H1 (cell line): ENCODE measurements around the gene CTCF. TPM values are rescaled to one million over a fixed set of nuclear protein-coding genes. Genes with fewer than 3 reads are reported as not detected.

Experiments used
- BCL11A ChIP-seq, 2 experiments: IDR thresholded peaks; one replicate each; pipeline ENCODE4 v1.6.1; 2011; ENCODE audit warnings: low read depth in 2 of 2, low read length in 2 of 2, mild to moderate bottlenecking in 2 of 2
- KDM1A ChIP-seq: fragments of 200-600, 300-600 bp; sonication (generic); IDR thresholded peaks from 2 replicates; pipeline ENCODE4 v1.7.1; 2016; ENCODE audit warnings: mild to moderate bottlenecking, low read length, borderline replicate concordance
- SIRT6 ChIP-seq: IDR thresholded peaks from one replicate; pipeline ENCODE4 v1.7.1; 2012; ENCODE audit warnings: low read length, inconsistent platforms
- ZNF274 ChIP-seq: IDR thresholded peaks from 2 replicates; pipeline ENCODE4 v1.7.0; 2012; ENCODE audit warnings: low read length, borderline replicate concordance; ENCODE audit errors: extremely low read depth
- polyA plus RNA-seq, 7 experiments: library from polyadenylated mRNA; depleted of rRNA in 3 of 7; stranded (reverse) in 5 of 7; unstranded in 2 of 7; fragments of >200 nt in 5 of 7; fragments of 200-250 nt in 2 of 7; gene quantifications; 1 replicate in 5 of 7; 2 replicates in 1 of 7; 4 replicates in 1 of 7; pipeline versions ENCODE4 v1.2.1 to v1.2.3, GENCODE V29; 2011 to 2013; ENCODE audit warnings: missing spikeins in 2 of 7, mixed read lengths in 2 of 7
- total RNA-seq: library from RNA; stranded (reverse); fragmentation: NEBNext Ultra II Directional; extraction: Animal tissue kit (Norgen Biotek cat#: 25700); gene quantifications from 2 replicates; pipeline ENCODE4 v1.2.1, GENCODE V29; 2021
- TF ChIP-seq, protein P1 (sequence below), 3 experiments: IDR thresholded peaks; 1 replicate in 2 of 3; 2 replicates in 1 of 3; pipeline versions ENCODE4 v1.5.1 to v1.6.1; 2011; ENCODE audit warnings: low read length in 3 of 3, mild to moderate bottlenecking in 3 of 3, inconsistent platforms in 2 of 3, low read depth in 1 of 3, moderate library complexity in 1 of 3; ENCODE audit not compliant: insufficient read depth in 1 of 3; ENCODE audit errors: control extremely low read depth in 1 of 3

CTCF gene
- total and polyA plus RNA-seq, 2 of the 8 experiments (the other 6 are each of a cell fraction or from before 2014, with no cell fraction given): 32.4 to 66.0 TPM

DNA sequence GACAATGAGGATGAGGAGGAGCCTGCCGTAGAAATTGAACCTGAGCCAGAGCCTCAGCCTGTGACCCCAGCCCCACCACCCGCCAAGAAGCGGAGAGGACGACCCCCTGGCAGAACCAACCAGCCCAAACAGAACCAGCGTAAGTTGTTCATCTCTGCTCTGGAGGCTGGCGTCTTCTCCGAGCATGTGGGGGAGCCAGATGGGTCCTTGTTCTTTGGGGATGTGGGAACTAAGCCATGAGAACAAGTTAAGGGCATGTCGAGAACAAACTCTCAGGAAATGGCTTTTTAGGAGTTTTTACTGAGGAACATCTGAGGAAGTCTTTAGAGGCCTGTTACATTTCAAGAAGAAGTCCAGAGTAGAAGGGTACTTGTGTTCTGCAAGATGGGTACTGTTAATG lies 74.4 kb downstream of the CTCF start (continued):
- TF ChIP-seq, protein P1, sequence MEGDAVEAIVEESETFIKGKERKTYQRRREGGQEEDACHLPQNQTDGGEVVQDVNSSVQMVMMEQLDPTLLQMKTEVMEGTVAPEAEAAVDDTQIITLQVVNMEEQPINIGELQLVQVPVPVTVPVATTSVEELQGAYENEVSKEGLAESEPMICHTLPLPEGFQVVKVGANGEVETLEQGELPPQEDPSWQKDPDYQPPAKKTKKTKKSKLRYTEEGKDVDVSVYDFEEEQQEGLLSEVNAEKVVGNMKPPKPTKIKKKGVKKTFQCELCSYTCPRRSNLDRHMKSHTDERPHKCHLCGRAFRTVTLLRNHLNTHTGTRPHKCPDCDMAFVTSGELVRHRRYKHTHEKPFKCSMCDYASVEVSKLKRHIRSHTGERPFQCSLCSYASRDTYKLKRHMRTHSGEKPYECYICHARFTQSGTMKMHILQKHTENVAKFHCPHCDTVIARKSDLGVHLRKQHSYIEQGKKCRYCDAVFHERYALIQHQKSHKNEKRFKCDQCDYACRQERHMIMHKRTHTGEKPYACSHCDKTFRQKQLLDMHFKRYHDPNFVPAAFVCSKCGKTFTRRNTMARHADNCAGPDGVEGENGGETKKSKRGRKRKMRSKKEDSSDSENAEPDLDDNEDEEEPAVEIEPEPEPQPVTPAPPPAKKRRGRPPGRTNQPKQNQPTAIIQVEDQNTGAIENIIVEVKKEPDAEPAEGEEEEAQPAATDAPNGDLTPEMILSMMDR (IDR thresholded peaks at IDR 0.05; ENCODE audit: control extremely low read depth in 1 of 3, insufficient read depth in 1 of 3, low read depth in 1 of 3, low read length in 3 of 3): no peak
- TF ChIP-seq ZNF274: no peak
- no peak for TF ChIP-seq SIRT6
- TF ChIP-seq BCL11A (IDR thresholded peaks at IDR 0.05; ENCODE audit: low read depth in 2 of 2, low read length in 2 of 2): no peak
- TF ChIP-seq KDM1A: no peak
